NCI-H748 (cell line): Measurements from ENCODE around the gene TNFSF10.

Experiments used
- DNase-seq: peaks from one replicate; lab custom pipeline; 2025; ENCODE audit not compliant: unreplicated experiment; lab: John Stamatoyannopoulos, UW

TNFSF10 gene

DNA sequence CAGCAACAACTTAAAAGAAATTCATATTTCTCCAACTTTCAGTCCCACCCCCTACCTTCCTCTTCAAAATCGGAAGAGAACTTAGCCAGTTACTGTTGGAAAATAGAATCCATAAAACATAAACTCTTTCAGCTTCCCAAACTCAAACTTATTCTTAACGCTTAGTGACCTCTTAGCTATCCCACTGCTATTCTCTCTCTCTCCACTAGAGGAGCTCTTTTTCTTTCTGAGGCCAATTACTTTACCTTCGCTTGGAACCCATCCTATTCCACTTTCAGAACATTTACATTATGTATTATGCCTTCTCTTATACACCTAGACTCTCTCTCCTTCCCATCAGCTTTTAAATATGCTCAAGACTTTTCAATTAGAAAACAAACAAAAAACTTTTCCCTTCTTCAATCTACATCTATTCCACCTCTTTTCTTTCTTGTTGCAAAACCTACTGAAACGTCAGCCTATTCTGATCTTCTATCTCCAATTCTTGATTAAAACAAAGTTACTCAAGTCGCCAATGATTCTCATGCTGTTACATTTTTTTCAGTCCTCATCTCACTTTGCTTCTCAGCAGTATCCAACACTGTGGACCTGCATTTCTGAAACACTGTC is 61.6 kb downstream of the TNFSF10 start:
- DNase-seq = peak; percentile 39

DNA sequence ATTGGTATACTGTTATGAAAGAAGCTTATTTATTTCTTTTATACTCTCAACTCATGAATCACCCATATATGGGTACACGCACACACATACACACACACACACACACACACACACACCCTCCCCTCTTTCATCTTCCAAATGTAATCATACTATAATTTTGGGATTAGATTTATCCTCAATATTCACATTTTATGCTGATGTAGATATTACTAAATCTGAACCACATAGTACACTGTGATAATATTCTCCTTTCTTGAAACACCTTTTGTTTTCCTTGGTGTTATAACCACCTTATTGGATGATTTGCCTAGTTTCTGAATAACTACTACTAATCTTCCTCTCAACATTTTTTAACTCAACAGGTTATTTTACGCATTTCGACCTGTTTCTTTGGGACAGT is 66.8 kb downstream of the TNFSF10 start:
- DNase-seq = no peak
